HepG2 (cell line): ENCODE data around the gene MIF4GD. TPM values are rescaled to one million over a fixed set of nuclear protein-coding genes. Genes with fewer than 3 reads are reported as not detected.

ENCODE experiments used
- HDAC2 ChIP-seq: sonication (generic); formaldehyde crosslinking; IDR thresholded peaks from 2 replicates; pipeline ENCODE4 v1.4.0; 2020; ENCODE audit warnings: missing genetic modification reagents
- KDM1A ChIP-seq: IDR thresholded peaks from 2 replicates; pipeline ENCODE4 v1.6.1; 2016; ENCODE audit warnings: missing compliant biosample characterization
- MTA1 ChIP-seq: sonication (generic); formaldehyde crosslinking; IDR thresholded peaks from 2 replicates; pipeline ENCODE4 v1.4.0; 2020; ENCODE audit warnings: missing genetic modification reagents, mild to moderate bottlenecking, borderline replicate concordance
- NFATC3 ChIP-seq: sonication (generic); formaldehyde crosslinking; IDR thresholded peaks from 2 replicates; pipeline ENCODE4 v1.5.1; 2020; ENCODE audit warnings: mild to moderate bottlenecking, missing genetic modification reagents
- PHF5A ChIP-seq: IDR thresholded peaks from one replicate; pipeline ENCODE4 v1.6.1; 2018; ENCODE audit warnings: low read depth, missing genetic modification reagents; ENCODE audit not compliant: unreplicated experiment
- POLR2AphosphoS2 ChIP-seq: IDR thresholded peaks from 2 replicates; pipeline ENCODE4 v1.6.1; 2011; ENCODE audit warnings: low read depth, low read length, improper control_type of control experiment
- PTBP1 ChIP-seq: fragments of 200-400 bp; formaldehyde crosslinking; IDR thresholded peaks from 2 replicates; pipeline ENCODE4 v1.6.1; 2018; ENCODE audit warnings: low read length, low read depth; ENCODE audit not compliant: poor library complexity, severe bottlenecking
- SNAI1 ChIP-seq: sonication (generic); formaldehyde crosslinking; IDR thresholded peaks from 2 replicates; pipeline ENCODE4 v1.5.0; 2020; ENCODE audit warnings: mild to moderate bottlenecking, missing genetic modification reagents, borderline replicate concordance
- TOE1 ChIP-seq: sonication (generic); formaldehyde crosslinking; IDR thresholded peaks from 2 replicates; pipeline ENCODE4 v1.4.0; 2020; ENCODE audit warnings: mild to moderate bottlenecking, missing genetic modification reagents
- TOPORS ChIP-seq: sonication (generic); formaldehyde crosslinking; IDR thresholded peaks from 2 replicates; pipeline ENCODE4 v1.8.0; 2023; ENCODE audit warnings: mild to moderate bottlenecking, missing genetic modification reagents
- YEATS2 ChIP-seq: sonication (generic); formaldehyde crosslinking; IDR thresholded peaks from 2 replicates; pipeline ENCODE4 v1.4.0; 2020; ENCODE audit warnings: missing genetic modification reagents, borderline replicate concordance
- YEATS4 ChIP-seq: sonication (generic); formaldehyde crosslinking; IDR thresholded peaks from 2 replicates; pipeline ENCODE4 v1.4.0; 2020; ENCODE audit warnings: missing genetic modification reagents, borderline replicate concordance
- ZNF256 ChIP-seq: sonication (generic); formaldehyde crosslinking; conservative IDR thresholded peaks from 2 replicates; pipeline ENCODE4 v1.4.0; 2020; ENCODE audit warnings: missing genetic modification reagents
- ZNF446 ChIP-seq: sonication (generic); formaldehyde crosslinking; IDR thresholded peaks from 2 replicates; pipeline ENCODE4 v1.5.0; 2020; ENCODE audit warnings: mild to moderate bottlenecking, missing genetic modification reagents
- ZNF550 ChIP-seq: sonication (generic); formaldehyde crosslinking; IDR thresholded peaks from 2 replicates; pipeline ENCODE4 v1.4.0; 2020; ENCODE audit warnings: mild to moderate bottlenecking, missing genetic modification reagents, borderline replicate concordance
- ZNF678 ChIP-seq: sonication (generic); formaldehyde crosslinking; IDR thresholded peaks from 2 replicates; pipeline ENCODE4 v1.4.0; 2020; ENCODE audit warnings: mild to moderate bottlenecking, missing genetic modification reagents
- polyA plus RNA-seq, 8 experiments: library from polyadenylated mRNA; depleted of rRNA in 3 of 8; stranded (reverse) in 7 of 8; unstranded in 1 of 8; fragments of >200 nt; fragmentation: Illumina TruSeq in 4 of 8; extraction: Trizol in 4 of 8; gene quantifications; 2 replicates each; pipeline versions ENCODE4 v1.2.1 to v1.2.3, GENCODE V29; 2011 to 2016; ENCODE audit warnings: low read depth in 4 of 8, missing spikeins in 1 of 8, mixed read lengths in 1 of 8; ENCODE audit not compliant: insufficient read depth in 1 of 8
- total RNA-seq, 5 experiments: library from RNA; depleted of rRNA; stranded (reverse); fragments of >200 nt; fragmentation: Illumina TruSeq; extraction: Trizol; gene quantifications; 2 replicates each; pipeline ENCODE4 v1.2.3, GENCODE V29; 2016; ENCODE audit warnings: low read depth in 1 of 5
- TF ChIP-seq, protein P1 (sequence below): sonication (generic); formaldehyde crosslinking; conservative IDR thresholded peaks from 2 replicates; pipeline ENCODE4 v1.4.0; 2020; ENCODE audit warnings: missing genetic modification reagents
- TF ChIP-seq, protein P2 (sequence below): sonication (generic); formaldehyde crosslinking; IDR thresholded peaks from 2 replicates; pipeline ENCODE4 v1.8.0; 2022; ENCODE audit warnings: low read depth, missing genetic modification reagents
- TF ChIP-seq, protein P3 (sequence below): sonication (generic); formaldehyde crosslinking; IDR thresholded peaks from 2 replicates; pipeline ENCODE4 v1.4.0; 2020; ENCODE audit warnings: mild to moderate bottlenecking, missing genetic modification reagents

Gene MIF4GD
- total and polyA plus RNA-seq, 2 of the 13 experiments (the other 11 are each of a cell fraction or from before 2014, with no cell fraction given) = 14.0 to 28.0 TPM

DNA sequence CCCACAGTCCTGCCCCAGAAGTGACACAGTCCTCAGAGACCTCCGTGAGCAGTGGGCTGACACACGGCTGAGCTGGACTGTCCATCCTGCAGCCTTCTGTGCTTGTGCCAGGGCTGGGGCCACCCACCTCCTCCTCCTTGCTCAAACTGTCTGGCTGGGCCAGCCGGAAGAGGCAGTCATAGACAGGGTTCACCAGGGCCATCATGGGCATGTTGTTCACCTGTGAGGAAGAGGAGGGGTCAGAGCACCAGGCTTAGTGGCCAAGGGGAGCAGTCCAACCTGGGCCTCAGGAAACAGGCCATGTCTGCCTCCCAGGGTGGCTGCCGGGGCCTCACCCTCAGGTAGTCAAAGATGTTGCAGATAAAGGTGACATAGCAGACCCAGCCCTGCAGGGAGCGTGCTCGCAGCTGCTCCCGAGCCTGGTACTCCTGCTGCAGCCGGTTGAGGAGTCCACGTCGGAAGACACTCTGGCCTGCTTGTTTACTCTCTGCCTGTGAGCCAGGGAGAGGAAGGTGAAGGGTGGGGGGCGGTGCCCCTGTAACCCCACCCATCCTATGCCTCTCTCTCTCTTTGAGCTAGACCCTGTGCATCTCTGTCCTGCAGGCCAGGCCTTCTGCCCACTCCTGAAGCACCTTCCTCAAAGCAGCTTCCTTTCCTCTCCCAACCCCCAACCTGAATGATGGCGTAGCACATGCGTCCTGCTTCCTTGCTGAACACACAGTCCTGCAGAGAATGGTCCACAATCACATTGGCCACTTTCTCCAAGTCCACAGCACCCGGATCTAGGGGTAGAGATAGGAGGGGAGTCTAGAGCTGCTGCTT is 3.4 kb downstream of the MIF4GD start (continued):
- TF ChIP-seq NFATC3 (peak; percentile 52; the same call in 1 of the 2 replicates), POLR2AphosphoS2 (no peak), YEATS2 (CRISPR knock-in tag) (peak; percentile 80; the same call in 1 of the 2 replicates), TOE1 (no peak), HDAC2 (CRISPR knock-in tag) (peak; percentile 86), ZNF550 (CRISPR knock-in tag) (no peak), ZNF678 (CRISPR knock-in tag) (no peak), KDM1A (CRISPR knock-in tag) (no peak), SNAI1 (CRISPR knock-in tag) (no peak), MTA1 (CRISPR knock-in tag) (peak; percentile 93), PTBP1 (no peak), TOPORS (CRISPR knock-in tag) (peak; percentile 76), ZNF446 (no peak), YEATS4 (CRISPR knock-in tag) (no peak; the same call in 1 of the 2 replicates), PHF5A (peak; percentile 75), ZNF256 (CRISPR knock-in tag) (no peak)
- TF ChIP-seq, protein P1, sequence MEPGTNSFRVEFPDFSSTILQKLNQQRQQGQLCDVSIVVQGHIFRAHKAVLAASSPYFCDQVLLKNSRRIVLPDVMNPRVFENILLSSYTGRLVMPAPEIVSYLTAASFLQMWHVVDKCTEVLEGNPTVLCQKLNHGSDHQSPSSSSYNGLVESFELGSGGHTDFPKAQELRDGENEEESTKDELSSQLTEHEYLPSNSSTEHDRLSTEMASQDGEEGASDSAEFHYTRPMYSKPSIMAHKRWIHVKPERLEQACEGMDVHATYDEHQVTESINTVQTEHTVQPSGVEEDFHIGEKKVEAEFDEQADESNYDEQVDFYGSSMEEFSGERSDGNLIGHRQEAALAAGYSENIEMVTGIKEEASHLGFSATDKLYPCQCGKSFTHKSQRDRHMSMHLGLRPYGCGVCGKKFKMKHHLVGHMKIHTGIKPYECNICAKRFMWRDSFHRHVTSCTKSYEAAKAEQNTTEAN (CRISPR knock-in tag) = no peak
- TF ChIP-seq, protein P2, sequence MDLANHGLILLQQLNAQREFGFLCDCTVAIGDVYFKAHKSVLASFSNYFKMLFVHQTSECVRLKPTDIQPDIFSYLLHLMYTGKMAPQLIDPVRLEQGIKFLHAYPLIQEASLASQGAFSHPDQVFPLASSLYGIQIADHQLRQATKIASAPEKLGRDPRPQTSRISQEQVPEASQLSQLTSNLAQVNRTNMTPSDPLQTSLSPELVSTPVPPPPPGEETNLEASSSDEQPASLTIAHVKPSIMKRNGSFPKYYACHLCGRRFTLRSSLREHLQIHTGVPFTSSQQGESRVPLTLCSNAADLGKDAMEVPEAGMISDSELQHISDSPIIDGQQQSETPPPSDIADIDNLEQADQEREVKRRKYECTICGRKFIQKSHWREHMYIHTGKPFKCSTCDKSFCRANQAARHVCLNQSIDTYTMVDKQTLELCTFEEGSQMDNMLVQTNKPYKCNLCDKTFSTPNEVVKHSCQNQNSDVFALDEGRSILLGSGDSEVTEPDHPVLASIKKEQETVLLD (CRISPR knock-in tag) = no peak
- TF ChIP-seq, protein P3, sequence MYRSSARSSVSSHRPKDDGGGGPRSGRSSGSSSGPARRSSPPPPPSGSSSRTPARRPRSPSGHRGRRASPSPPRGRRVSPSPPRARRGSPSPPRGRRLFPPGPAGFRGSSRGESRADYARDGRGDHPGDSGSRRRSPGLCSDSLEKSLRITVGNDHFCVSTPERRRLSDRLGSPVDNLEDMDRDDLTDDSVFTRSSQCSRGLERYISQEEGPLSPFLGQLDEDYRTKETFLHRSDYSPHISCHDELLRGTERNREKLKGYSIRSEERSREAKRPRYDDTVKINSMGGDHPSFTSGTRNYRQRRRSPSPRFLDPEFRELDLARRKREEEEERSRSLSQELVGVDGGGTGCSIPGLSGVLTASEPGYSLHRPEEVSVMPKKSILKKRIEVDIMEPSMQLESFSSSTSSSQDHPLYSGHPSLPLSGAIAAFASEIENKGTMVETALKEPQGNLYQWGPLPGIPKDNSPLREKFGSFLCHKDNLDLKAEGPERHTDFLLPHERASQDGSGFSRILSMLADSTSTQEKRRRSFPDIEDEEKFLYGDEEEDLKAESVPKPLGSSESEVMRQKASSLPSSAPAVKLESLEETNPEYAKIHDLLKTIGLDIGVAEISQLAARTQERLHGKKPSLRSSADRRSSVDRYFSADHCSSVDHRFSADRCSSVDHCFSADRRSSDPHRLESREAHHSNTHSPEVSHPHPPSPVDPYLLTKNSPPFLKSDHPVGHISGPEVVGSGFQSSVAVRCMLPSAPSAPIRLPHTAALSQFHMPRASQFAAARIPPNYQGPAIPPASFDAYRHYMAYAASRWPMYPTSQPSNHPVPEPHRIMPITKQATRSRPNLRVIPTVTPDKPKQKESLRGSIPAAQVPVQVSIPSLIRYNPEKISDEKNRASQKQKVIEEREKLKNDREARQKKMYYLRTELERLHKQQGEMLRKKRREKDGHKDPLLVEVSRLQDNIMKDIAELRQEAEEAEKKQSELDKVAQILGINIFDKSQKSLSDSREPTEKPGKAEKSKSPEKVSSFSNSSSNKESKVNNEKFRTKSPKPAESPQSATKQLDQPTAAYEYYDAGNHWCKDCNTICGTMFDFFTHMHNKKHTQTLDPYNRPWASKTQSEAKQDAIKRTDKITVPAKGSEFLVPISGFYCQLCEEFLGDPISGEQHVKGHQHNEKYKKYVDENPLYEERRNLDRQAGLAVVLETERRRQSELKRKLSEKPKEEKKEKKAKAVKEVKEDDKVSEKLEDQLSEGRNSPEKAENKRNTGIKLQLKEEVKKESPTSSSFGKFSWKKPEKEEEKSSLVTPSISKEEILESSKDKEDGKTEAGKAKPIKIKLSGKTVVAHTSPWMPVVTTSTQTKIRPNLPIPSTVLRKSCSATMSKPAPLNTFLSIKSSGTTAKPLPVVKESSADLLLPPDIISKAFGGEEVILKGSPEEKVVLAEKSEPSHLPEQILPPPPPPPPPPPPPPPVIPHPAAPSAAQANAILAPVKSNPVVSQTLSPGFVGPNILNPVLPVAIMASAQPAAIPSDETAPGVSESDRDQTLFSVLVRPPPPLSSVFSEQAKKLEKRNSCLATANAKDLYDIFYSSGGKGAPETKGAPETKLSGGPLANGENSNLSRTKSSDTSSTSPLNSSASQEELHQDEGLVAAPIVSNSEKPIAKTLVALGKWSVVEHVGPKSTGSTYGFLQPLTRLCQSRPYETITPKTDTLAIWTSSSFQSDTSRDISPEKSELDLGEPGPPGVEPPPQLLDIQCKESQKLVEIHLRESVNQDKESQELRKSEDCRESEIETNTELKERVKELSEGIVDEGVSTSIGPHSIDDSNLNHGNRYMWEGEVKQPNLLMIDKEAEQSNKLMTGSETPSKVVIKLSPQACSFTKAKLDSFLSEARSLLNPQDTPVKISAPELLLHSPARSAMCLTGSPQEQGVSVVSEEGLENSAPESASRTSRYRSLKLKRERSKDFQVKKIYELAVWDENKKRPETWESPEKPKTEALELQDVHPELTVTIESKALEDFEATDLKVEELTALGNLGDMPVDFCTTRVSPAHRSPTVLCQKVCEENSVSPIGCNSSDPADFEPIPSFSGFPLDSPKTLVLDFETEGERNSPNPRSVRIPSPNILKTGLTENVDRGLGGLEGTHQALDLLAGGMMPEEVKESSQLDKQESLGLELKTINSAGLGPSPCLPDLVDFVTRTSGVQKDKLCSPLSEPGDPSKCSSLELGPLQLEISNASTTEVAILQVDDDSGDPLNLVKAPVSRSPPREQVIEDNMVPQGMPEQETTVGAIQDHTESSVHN (CRISPR knock-in tag) = no peak
